ENCODE measurements around the gene CENPT. TPM values are rescaled to one million over a fixed set of nuclear protein-coding genes. Genes with fewer than 3 reads are reported as not detected.
"Not testable (repeated sequence)": the region's sequence is repeated elsewhere in the genome, so short reads cannot be mapped to it uniquely, and the experiment has no call there.

Gene CENPT
- total RNA-seq, 4 donors from 2014 or later = 29.4 to 70.2 (median 52.8) TPM

- TF ChIP-seq CTCF (IDR thresholded peaks at IDR 0.05) = no peak
- TF ChIP-seq POLR2A (IDR thresholded peaks at IDR 0.05) = no peak
- no peaks in the 10 kb centered on the region for H3K27me3 ChIP-seq
- intact Hi-C loops (cut with DNase I; ENCODE audit: low total_unique reads) = no loop called here
- peaks cover 6 to 14% of the 10 kb centered on the region in 2 donors for H3K4me1 ChIP-seq
- H3K36me3 ChIP-seq = no peaks in the 10 kb centered on the region
- peak overlapping the region; percentile 99 to 100 for H3K27ac ChIP-seq
- H3K9me3 ChIP-seq = no peaks in the 10 kb centered on the region
- H3K4me3 ChIP-seq = peak overlapping the region; percentile 79 to 91
- no peak for DNase-seq
These were observed 6.2 kb downstream of the CENPT start for GRCh38 chr16:67841198-67841815.

DNA sequence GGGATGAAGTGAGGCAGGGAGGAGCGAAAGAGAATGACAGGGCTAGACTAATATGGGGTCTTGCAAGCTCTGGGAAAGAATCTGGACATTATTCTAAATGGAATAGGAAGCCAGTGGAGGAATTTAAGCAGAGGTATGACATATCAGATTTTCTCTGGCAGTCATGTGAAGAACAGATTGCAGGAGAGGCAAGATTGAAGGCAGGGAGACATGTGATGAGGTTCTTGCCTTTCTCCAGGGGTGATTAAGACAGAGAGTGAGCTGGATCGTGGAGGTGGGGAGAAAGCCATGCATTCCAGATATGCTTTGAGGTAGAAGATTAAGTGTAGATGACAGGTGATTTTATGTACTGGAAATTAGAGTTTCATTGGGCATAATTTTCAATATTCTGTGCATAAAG lies 9.7 kb downstream of the CENPT start:
- Histone ChIP-seq H3K9me3 (no peaks in the 10 kb centered on the region), H3K27ac (no peak overlapping the region), H3K4me3 (no peak overlapping the region), H3K27me3 (no peaks in the 10 kb centered on the region), H3K36me3 (no peaks in the 10 kb centered on the region), H3K4me1 (no peaks in the 10 kb centered on the region)
- no peak for DNase-seq
- TF ChIP-seq POLR2A (IDR thresholded peaks at IDR 0.05) (no peak), CTCF (IDR thresholded peaks at IDR 0.05) (no peak)
- intact Hi-C loops (cut with DNase I; ENCODE audit: low total_unique reads) = no loop called here

- H3K4me1 ChIP-seq; H3K27ac ChIP-seq; H3K27me3 ChIP-seq; H3K36me3 ChIP-seq; H3K4me3 ChIP-seq; DNase-seq; intact Hi-C loops (cut with DNase I; ENCODE audit: low total_unique reads); H3K9me3 ChIP-seq: not testable (repeated sequence)
These were observed 10.3 kb downstream of the CENPT start for GRCh38 chr16:67837190-67837589.

DNA sequence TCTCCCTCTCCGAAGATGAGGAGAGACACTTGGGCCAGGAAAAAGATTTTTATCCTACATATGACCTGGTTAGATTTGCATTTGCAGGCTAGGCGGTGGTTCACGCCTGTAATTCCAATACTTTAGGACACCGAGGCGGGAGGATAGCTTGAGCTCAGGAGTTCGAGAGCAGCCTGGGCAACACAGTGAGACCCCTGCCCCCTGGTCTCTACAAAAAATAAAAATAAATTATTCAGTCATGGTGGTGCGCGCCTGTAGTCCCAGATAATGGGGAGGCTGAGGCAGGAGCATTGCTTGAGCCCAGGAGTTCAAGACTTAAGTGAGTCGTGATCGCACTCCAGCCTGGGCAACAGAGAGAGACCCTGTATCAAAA lies 13.3 kb downstream of the CENPT start:
- H3K27me3 ChIP-seq = no peaks in the 10 kb centered on the region
- intact Hi-C loops (cut with DNase I; ENCODE audit: low total_unique reads) = no loop called here
- peak overlapping the region; percentile 69 to 87 for H3K27ac ChIP-seq
- H3K4me1 ChIP-seq = no peaks in the 10 kb centered on the region
- H3K36me3 ChIP-seq = no peaks in the 10 kb centered on the region
- H3K9me3 ChIP-seq = no peaks in the 10 kb centered on the region
- TF ChIP-seq POLR2A (IDR thresholded peaks at IDR 0.05) = no peak
- TF ChIP-seq CTCF (IDR thresholded peaks at IDR 0.05) = no peak
- H3K4me3 ChIP-seq = peak overlapping the region; percentile 89 to 93
- DNase-seq = no peak

DNA sequence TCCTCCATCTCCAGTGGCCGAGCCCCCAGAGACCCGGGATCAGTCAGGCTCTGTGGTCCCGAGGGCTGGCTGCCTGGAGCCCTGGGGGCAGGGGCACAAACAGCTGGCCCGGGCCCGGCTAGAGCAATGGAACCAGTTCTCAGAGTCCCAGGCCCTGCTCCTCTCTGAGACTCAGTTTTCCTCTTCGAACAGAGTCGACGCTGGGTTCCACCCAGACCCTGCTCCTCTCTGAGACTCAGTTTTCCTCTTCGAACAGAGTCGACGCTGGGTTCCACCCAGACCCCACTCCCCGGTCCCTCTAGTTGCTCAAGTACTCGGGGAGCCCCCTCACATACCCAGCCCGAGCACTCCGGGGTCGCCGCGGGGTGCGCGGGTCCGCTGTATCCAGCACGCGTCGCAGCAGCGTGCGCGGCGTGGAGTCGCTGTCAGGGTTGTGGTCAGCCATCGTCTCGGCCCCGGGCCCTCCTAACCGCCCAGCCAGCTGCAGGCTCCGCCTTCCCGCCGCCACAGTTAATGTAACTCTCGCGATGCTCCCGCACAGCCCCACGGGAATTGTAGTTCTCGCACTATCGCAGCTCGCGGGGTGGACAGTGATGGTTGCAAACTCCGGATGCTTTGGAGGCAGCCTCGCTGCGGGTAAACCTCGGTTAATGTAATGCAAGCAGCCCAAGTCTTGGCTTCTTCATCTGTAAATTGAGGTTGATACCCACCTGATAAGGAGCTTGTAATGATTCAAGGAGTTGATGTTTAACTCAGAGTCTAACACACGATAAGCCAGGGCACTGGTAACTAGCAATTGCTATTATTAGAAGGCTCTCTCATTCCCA lies 13.9 kb downstream of the CENPT start:
- peak; percentile 95 to 96 for DNase-seq
- peak overlapping the region; percentile 69 to 87 for H3K27ac ChIP-seq
- H3K36me3 ChIP-seq = no peaks in the 10 kb centered on the region
- no peaks in the 10 kb centered on the region for H3K4me1 ChIP-seq
- H3K27me3 ChIP-seq = no peaks in the 10 kb centered on the region
- intact Hi-C loops (cut with DNase I; ENCODE audit: low total_unique reads) = no loop called here
- TF ChIP-seq CTCF (IDR thresholded peaks at IDR 0.05) (peak in 2 of 4 experiments; percentile 5 to 28), POLR2A (IDR thresholded peaks at IDR 0.05) (peak; percentile 57 to 75)
- peak overlapping the region; percentile 89 to 93 for H3K4me3 ChIP-seq
- no peaks in the 10 kb centered on the region for H3K9me3 ChIP-seq
